K562 (cell line): ENCODE results near the gene BDKRB2. TPM values are rescaled to one million over a fixed set of nuclear protein-coding genes. Genes with fewer than 3 reads are reported as not detected.

Experiments
- ATAC-seq: fragments of 200-7000 bp; cut with Tn5 transposase; 3 replicates; pipeline ENCODE4 v1.9.1; 2020; ENCODE audit warnings: moderate library complexity
- BruUV-seq: library from RNA; stranded (reverse); fragments of 400-500 nt; replicated peaks from 2 replicates; lab custom pipeline; 2021; lab: Mats Ljungman, UMichigan
- CTCF ChIA-PET: fragments of 300-600 bp; formaldehyde crosslinking; extraction: SDS; loops from one replicate; lab custom pipeline; 2021; ENCODE audit warnings: low intra/inter-chr PET ratio; lab: Yijun Ruan, JAX
- POLR2A ChIA-PET: fragments of 300-600, 350-650 bp; sonication (Branson Sonifier 250); formaldehyde crosslinking; extraction: SDS; loops from one replicate; lab custom pipeline; 2021; ENCODE audit warnings: antibody characterized with exemption, inconsistent platforms; lab: Yijun Ruan, JAX
- DNase-seq, 4 experiments: peaks; one replicate each; pipeline versions ENCODE4 v3.0.0 to v3.0.0-alpha.2; 2011 to 2018; ENCODE audit warnings: low spot score in 3 of 4, mixed read lengths in 3 of 4; ENCODE audit errors: extremely low read depth in 1 of 4
- FAIRE-seq: peaks from 2 replicates; lab custom pipeline; 2011; peaks lifted over from hg19 to GRCh38; lab: Jason Lieb, UNC
- H2AFZ ChIP-seq: 2 replicates; pipeline ENCODE4 v1.6.0; 2011; ENCODE audit warnings: low read depth, low read length, control low read depth, inconsistent platforms
- H3K27ac ChIP-seq: fragments of 200-600 bp; 3 replicates; pipeline ENCODE4 v1.8.0; 2011; ENCODE audit warnings: low read depth, mild to moderate bottlenecking, control low read depth, inconsistent platforms, low read length, moderate library complexity, mixed read lengths; ENCODE audit errors: extremely low read depth
- H3K27me3 ChIP-seq, 2 experiments: fragments of 300-600 bp in 1 of 2; 2 replicates in 1 of 2; 3 replicates in 1 of 2; pipeline versions ENCODE4 v1.6.0 to v1.8.0; 2011; ENCODE audit warnings: inconsistent platforms in 2 of 2, low read length in 2 of 2, mild to moderate bottlenecking in 1 of 2, mixed read lengths in 1 of 2, moderate library complexity in 1 of 2; ENCODE audit not compliant: control insufficient read depth in 2 of 2, insufficient read depth in 2 of 2
- H3K36me3 ChIP-seq: fragments of 300-600 bp; 3 replicates; pipeline ENCODE4 v1.8.0; 2011; ENCODE audit warnings: mild to moderate bottlenecking, low read length, inconsistent platforms; ENCODE audit not compliant: control insufficient read depth, insufficient read depth
- H3K4me1 ChIP-seq, 2 experiments: fragments of 200-600 bp in 1 of 2; replicated peaks in 1 of 2; 2 replicates in 1 of 2; 3 replicates in 1 of 2; pipeline versions ENCODE4 v1.5.1 to v1.8.0; 2011; ENCODE audit warnings: inconsistent platforms in 2 of 2, low read length in 2 of 2, mild to moderate bottlenecking in 1 of 2, mixed read lengths in 1 of 2, moderate library complexity in 1 of 2; ENCODE audit not compliant: control insufficient read depth in 2 of 2, insufficient read depth in 2 of 2
- H3K4me2 ChIP-seq: 2 replicates; pipeline ENCODE4 v1.6.1; 2011; ENCODE audit warnings: low read length, control low read depth, inconsistent platforms, mixed read lengths; ENCODE audit not compliant: insufficient read depth
- H3K4me3 ChIP-seq: fragments of 200-600 bp; sonication (generic), shearing (Covaris generic); 2 replicates; pipeline ENCODE4 v1.5.1; 2016; ENCODE audit warnings: control low read depth, inconsistent platforms
- H3K79me2 ChIP-seq: fragments of 200-600 bp; 3 replicates; pipeline ENCODE4 v1.8.0; 2011; ENCODE audit warnings: low read length, inconsistent platforms; ENCODE audit not compliant: control insufficient read depth, insufficient read depth
- H3K9ac ChIP-seq, 2 experiments: 2 replicates each; pipeline versions ENCODE4 v1.6.0 to v1.6.1; 2011; ENCODE audit warnings: low read depth in 2 of 2, low read length in 2 of 2, control low read depth in 1 of 2, inconsistent platforms in 1 of 2, mild to moderate bottlenecking in 1 of 2, mixed read lengths in 1 of 2; ENCODE audit not compliant: insufficient read depth in 1 of 2
- H3K9me1 ChIP-seq: one replicate; pipeline ENCODE4 v1.6.0; 2011; ENCODE audit warnings: inconsistent platforms, mild to moderate bottlenecking, low read length, moderate library complexity; ENCODE audit not compliant: control insufficient read depth, insufficient read depth
- H3K9me3 ChIP-seq: replicated peaks from 2 replicates; pipeline ENCODE4 v1.5.1; 2011; ENCODE audit warnings: low read depth, low read length, inconsistent platforms; ENCODE audit not compliant: control insufficient read depth, insufficient read depth
- H4K20me1 ChIP-seq: replicated peaks from 2 replicates; pipeline ENCODE4 v1.6.1; 2011; ENCODE audit warnings: low read length, inconsistent platforms, mixed read lengths; ENCODE audit not compliant: control insufficient read depth, insufficient read depth
- CEBPB ChIP-seq: fragments of 450-650 bp; IDR thresholded peaks from 2 replicates; pipeline ENCODE4 v1.6.1; 2016; ENCODE audit warnings: missing genetic modification characterization, missing compliant biosample characterization
- CHD2 ChIP-seq: IDR thresholded peaks from 2 replicates; pipeline ENCODE4 v1.6.1; 2011; ENCODE audit warnings: low read depth, low read length
- NFXL1 ChIP-seq: fragments of 450-650 bp; formaldehyde crosslinking; IDR thresholded peaks from 2 replicates; pipeline ENCODE4 v1.4.0; 2021; ENCODE audit warnings: mild to moderate bottlenecking
- SIN3A ChIP-seq, 2 experiments: fragments of 150-350 bp in 1 of 2; IDR thresholded peaks; 2 replicates each; pipeline ENCODE4 v1.6.1; 2011 to 2016; ENCODE audit warnings: borderline replicate concordance in 2 of 2, low read depth in 2 of 2, low read length in 2 of 2, mild to moderate bottlenecking in 2 of 2, moderate library complexity in 2 of 2; ENCODE audit not compliant: control insufficient read depth in 1 of 2
- SMAD3 ChIP-seq: fragments of 450-650 bp; formaldehyde crosslinking; conservative IDR thresholded peaks from 2 replicates; pipeline ENCODE4 v1.4.0; 2020; ENCODE audit warnings: mild to moderate bottlenecking
- ZBTB43 ChIP-seq: sonication (generic); formaldehyde crosslinking; IDR thresholded peaks from 2 replicates; pipeline ENCODE4 v1.8.0; 2023; ENCODE audit warnings: mild to moderate bottlenecking, missing genetic modification reagents
- ZBTB7A ChIP-seq: IDR thresholded peaks from 2 replicates; pipeline ENCODE4 v1.6.1; 2011; ENCODE audit warnings: low read depth, mild to moderate bottlenecking, low read length, moderate library complexity, borderline replicate concordance; ENCODE audit not compliant: control insufficient read depth
- ZNF217 ChIP-seq: sonication (generic); formaldehyde crosslinking; IDR thresholded peaks from 2 replicates; pipeline ENCODE4 v1.8.0; 2022; ENCODE audit warnings: mild to moderate bottlenecking, missing genetic modification reagents
- ZNF253 ChIP-seq: fragments of 250-450 bp; sonication (Bioruptor Pico); conservative IDR thresholded peaks from 2 replicates; pipeline ENCODE4 v1.6.1; 2021; ENCODE audit warnings: mild to moderate bottlenecking
- ZNF75A ChIP-seq: fragments of 450-650 bp; formaldehyde crosslinking; IDR thresholded peaks from 2 replicates; pipeline ENCODE4 v1.4.0; 2020; ENCODE audit warnings: mild to moderate bottlenecking
- WGBS: fragments of 100-300 bp; shearing (Covaris generic); methylation state at CpG from one replicate; pipeline ENCODE4 v1.1.6; 2016; ENCODE audit warnings: low coverage, mixed read lengths; ENCODE audit not compliant: insufficient coverage; ENCODE audit errors: missing lambda C conversion rate; 5-methylcytosine and 5-hydroxymethylcytosine counted together
- in situ Hi-C: fragments of 300-500 bp; cut with MboI; formaldehyde crosslinking; loops from 4 replicates; pipeline ENCODE4 v1.15.0; 2018; ENCODE audit warnings: inconsistent platforms, mixed read lengths
- intact Hi-C: fragments of 100-400 bp; cut with micrococcal nuclease; formaldehyde crosslinking; loops from 2 replicates; pipeline ENCODE4 v1.14.2; 2022
- polyA plus RNA-seq, 8 experiments: library from polyadenylated mRNA; depleted of rRNA in 4 of 8; stranded (reverse) in 5 of 8; unstranded in 3 of 8; fragments of >200 nt; fragmentation: Nextera tagmentation in 2 of 8; fragmentation: Illumina TruSeq in 1 of 8; extraction: Ambion mirVana in 2 of 8; extraction: Trizol in 1 of 8; gene quantifications; 2 replicates each; pipeline versions ENCODE4 v1.2.1 to v1.2.3, GENCODE V29; 2011 to 2014; ENCODE audit warnings: inconsistent platforms in 1 of 8, missing spikeins in 1 of 8
- total RNA-seq, 7 experiments: library from RNA; depleted of rRNA in 6 of 7; stranded (reverse); fragments of >200 nt in 6 of 7; fragmentation: Illumina TruSeq in 2 of 7; extraction: Trizol in 2 of 7; gene quantifications; 2 replicates each; pipeline versions ENCODE4 v1.2.1 to v1.2.3, GENCODE V29; 2011 to 2021; ENCODE audit warnings: low replicate concordance in 1 of 7
- TF ChIP-seq, protein P1 (sequence below): fragments of 450-650 bp; IDR thresholded peaks from 2 replicates; pipeline ENCODE4 v1.6.1; 2014; ENCODE audit warnings: low read depth, mild to moderate bottlenecking, moderate library complexity, borderline replicate concordance
- TF ChIP-seq, protein P2 (sequence below), 2 experiments: IDR thresholded peaks; 2 replicates each; pipeline ENCODE4 v1.6.1; 2012; ENCODE audit warnings: improper control_type of control experiment in 2 of 2, low read depth in 2 of 2, low read length in 2 of 2, borderline replicate concordance in 1 of 2
- TF ChIP-seq, protein P3 (sequence below): fragments of 150-350 bp; conservative IDR thresholded peaks from 2 replicates; pipeline ENCODE4 v1.6.1; 2014; ENCODE audit warnings: low read length

BDKRB2 gene
- total and polyA plus RNA-seq, 9 of the 15 experiments (the other 6 are each of a cell fraction or from before 2014, with no cell fraction given), result 0.02 TPM; not detected in 8

DNA sequence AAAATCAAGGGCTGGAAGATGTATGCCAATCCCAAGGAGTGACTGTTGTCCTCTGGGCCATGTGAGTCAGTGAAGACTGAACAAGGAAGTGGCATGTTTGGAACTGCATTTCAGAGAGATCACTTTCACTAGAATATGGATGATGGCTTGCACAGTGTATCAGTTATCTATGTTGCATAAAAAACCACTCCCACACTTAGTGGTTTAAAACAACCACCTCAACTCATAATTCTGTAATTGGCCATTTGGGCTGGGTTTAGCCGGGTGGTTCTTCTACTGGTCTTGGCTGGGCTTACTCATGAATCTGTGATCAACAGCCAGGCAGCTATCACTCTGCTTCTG lies 66.8 kb downstream of the BDKRB2 start:
- Histone ChIP-seq H2AFZ (no peak overlapping the region), H3K27ac (no peak overlapping the region), H3K79me2 (no peaks in the 10 kb centered on the region), H3K9ac (no peak overlapping the region), H3K4me2 (no peak overlapping the region), H3K9me1 (no peaks in the 10 kb centered on the region), H3K36me3 (no peaks in the 10 kb centered on the region), H4K20me1 (no peaks in the 10 kb centered on the region), H3K9me3 (no peaks in the 10 kb centered on the region), H3K4me1 (no peaks in the 10 kb centered on the region; a peak in 1 of 5 replicates), H3K27me3 (peaks cover 0 to 26% of the 10 kb centered on the region in 2 experiments; a peak in 3 of 5 replicates), H3K4me3 (no peak overlapping the region)
- TF ChIP-seq NFXL1 (no peak), CEBPB (tag) (no peak), ZBTB7A (no peak), SMAD3 (no peak), SIN3A (IDR thresholded peaks at IDR 0.05; ENCODE audit: borderline replicate concordance in 2 of 2, control insufficient read depth in 1 of 2, low read depth in 2 of 2, low read length in 2 of 2) (no peak), ZBTB43 (CRISPR knock-in tag) (no peak), ZNF217 (CRISPR knock-in tag) (no peak), CHD2 (no peak), ZNF75A (CRISPR knock-in tag) (no peak), ZNF253 (CRISPR knock-in tag) (no peak)
- TF ChIP-seq, protein P1, sequence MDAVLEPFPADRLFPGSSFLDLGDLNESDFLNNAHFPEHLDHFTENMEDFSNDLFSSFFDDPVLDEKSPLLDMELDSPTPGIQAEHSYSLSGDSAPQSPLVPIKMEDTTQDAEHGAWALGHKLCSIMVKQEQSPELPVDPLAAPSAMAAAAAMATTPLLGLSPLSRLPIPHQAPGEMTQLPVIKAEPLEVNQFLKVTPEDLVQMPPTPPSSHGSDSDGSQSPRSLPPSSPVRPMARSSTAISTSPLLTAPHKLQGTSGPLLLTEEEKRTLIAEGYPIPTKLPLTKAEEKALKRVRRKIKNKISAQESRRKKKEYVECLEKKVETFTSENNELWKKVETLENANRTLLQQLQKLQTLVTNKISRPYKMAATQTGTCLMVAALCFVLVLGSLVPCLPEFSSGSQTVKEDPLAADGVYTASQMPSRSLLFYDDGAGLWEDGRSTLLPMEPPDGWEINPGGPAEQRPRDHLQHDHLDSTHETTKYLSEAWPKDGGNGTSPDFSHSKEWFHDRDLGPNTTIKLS, result no peak
- TF ChIP-seq, protein P2, sequence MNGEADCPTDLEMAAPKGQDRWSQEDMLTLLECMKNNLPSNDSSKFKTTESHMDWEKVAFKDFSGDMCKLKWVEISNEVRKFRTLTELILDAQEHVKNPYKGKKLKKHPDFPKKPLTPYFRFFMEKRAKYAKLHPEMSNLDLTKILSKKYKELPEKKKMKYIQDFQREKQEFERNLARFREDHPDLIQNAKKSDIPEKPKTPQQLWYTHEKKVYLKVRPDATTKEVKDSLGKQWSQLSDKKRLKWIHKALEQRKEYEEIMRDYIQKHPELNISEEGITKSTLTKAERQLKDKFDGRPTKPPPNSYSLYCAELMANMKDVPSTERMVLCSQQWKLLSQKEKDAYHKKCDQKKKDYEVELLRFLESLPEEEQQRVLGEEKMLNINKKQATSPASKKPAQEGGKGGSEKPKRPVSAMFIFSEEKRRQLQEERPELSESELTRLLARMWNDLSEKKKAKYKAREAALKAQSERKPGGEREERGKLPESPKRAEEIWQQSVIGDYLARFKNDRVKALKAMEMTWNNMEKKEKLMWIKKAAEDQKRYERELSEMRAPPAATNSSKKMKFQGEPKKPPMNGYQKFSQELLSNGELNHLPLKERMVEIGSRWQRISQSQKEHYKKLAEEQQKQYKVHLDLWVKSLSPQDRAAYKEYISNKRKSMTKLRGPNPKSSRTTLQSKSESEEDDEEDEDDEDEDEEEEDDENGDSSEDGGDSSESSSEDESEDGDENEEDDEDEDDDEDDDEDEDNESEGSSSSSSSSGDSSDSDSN (IDR thresholded peaks at IDR 0.05; ENCODE audit: borderline replicate concordance in 1 of 2, low read depth in 2 of 2, low read length in 2 of 2), result no peak
- TF ChIP-seq, protein P3, sequence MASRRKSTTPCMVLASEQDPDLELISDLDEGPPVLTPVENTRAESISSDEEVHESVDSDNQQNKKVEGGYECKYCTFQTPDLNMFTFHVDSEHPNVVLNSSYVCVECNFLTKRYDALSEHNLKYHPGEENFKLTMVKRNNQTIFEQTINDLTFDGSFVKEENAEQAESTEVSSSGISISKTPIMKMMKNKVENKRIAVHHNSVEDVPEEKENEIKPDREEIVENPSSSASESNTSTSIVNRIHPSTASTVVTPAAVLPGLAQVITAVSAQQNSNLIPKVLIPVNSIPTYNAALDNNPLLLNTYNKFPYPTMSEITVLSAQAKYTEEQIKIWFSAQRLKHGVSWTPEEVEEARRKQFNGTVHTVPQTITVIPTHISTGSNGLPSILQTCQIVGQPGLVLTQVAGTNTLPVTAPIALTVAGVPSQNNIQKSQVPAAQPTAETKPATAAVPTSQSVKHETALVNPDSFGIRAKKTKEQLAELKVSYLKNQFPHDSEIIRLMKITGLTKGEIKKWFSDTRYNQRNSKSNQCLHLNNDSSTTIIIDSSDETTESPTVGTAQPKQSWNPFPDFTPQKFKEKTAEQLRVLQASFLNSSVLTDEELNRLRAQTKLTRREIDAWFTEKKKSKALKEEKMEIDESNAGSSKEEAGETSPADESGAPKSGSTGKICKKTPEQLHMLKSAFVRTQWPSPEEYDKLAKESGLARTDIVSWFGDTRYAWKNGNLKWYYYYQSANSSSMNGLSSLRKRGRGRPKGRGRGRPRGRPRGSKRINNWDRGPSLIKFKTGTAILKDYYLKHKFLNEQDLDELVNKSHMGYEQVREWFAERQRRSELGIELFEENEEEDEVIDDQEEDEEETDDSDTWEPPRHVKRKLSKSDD, result no peak
- no peak for DNase-seq
- no peak for FAIRE-seq
- intact Hi-C loops (loop anchor here (10.0 kb wide), 2 partner anchors 267 to 707 kb away; no protein-coding TSS in a partner anchor), in situ Hi-C loops (loop anchor here (25.0 kb wide), 1 partner anchor 709 kb away; no protein-coding TSS in a partner anchor)
- 0% methylated on average over 1 of the region's 1 CpG for WGBS
- ATAC-seq, result no peak
- ChIA-PET CTCF (interaction anchor here (1.3 kb wide), 1 partner anchor 171 kb away, joined by 3 read pairs; no protein-coding TSS in a partner anchor), POLR2A (interaction anchor here (0.6 kb wide), 1 partner anchor 189 kb away, joined by 3 read pairs; no protein-coding TSS in a partner anchor)
- BruUV-seq, result no TSS peak
